Stimulated activated naive CD8-positive, alpha-beta T cell treated with anti-CD3 and anti-CD28 coated beads, Interleukin-15, Interleukin-2, amounts not matched to agents 100 ng/mL and 50 ng/mL, for 24 hours (primary cell): ENCODE data around the gene LRP1B.
"Not testable (repeated sequence)": the region's sequence is repeated elsewhere in the genome, so short reads cannot be mapped to it uniquely, and the experiment has no call there.

Experiments used
- H3K27ac Mint-ChIP-seq: one replicate; pipeline ENCODE4 v1.8.0; 2021; ENCODE audit warnings: mild to moderate bottlenecking, mixed read lengths
- H3K27me3 Mint-ChIP-seq: one replicate; pipeline ENCODE4 v1.8.0; 2021; ENCODE audit warnings: mixed read lengths
- H3K36me3 Mint-ChIP-seq: one replicate; pipeline ENCODE4 v1.8.0; 2021; ENCODE audit warnings: low read depth, mixed read lengths
- H3K4me1 Mint-ChIP-seq: one replicate; pipeline ENCODE4 v1.8.0; 2021; ENCODE audit warnings: low read depth, mixed read lengths
- H3K4me3 Mint-ChIP-seq: one replicate; pipeline ENCODE4 v1.8.0; 2021; ENCODE audit warnings: mild to moderate bottlenecking, mixed read lengths
- H3K9me3 Mint-ChIP-seq: one replicate; pipeline ENCODE4 v1.8.0; 2021; ENCODE audit warnings: mixed read lengths

LRP1B gene

GRCh38 chr2:141001750-141002149, 1129.1 kb downstream of the LRP1B start:
- no peaks in the 10 kb centered on the region for H3K27me3 Mint-ChIP-seq
- no peak overlapping the region for H3K27ac Mint-ChIP-seq
- no peak overlapping the region for H3K4me3 Mint-ChIP-seq
- no peaks in the 10 kb centered on the region for H3K4me1 Mint-ChIP-seq
- H3K36me3 Mint-ChIP-seq = no peaks in the 10 kb centered on the region
- H3K9me3 Mint-ChIP-seq = peaks cover 8% of the 10 kb centered on the region

- H3K9me3 Mint-ChIP-seq = peaks cover 3% of the 10 kb centered on the region
- no peaks in the 10 kb centered on the region for H3K27me3 Mint-ChIP-seq
- no peak overlapping the region for H3K4me3 Mint-ChIP-seq
- H3K4me1 Mint-ChIP-seq = no peaks in the 10 kb centered on the region
- no peaks in the 10 kb centered on the region for H3K36me3 Mint-ChIP-seq
- H3K27ac Mint-ChIP-seq = no peak overlapping the region
These were observed 1132.2 kb downstream of the LRP1B start for GRCh38 chr2:140998577-140998976.

- Mint-ChIP-seq H3K4me1 (no peaks in the 10 kb centered on the region), H3K27me3 (no peaks in the 10 kb centered on the region), H3K9me3 (no peaks in the 10 kb centered on the region), H3K36me3 (no peaks in the 10 kb centered on the region), H3K4me3 (no peak overlapping the region), H3K27ac (no peak overlapping the region)
These were observed 1132.8 kb downstream of the LRP1B start for GRCh38 chr2:140998017-140998416.

GRCh38 chr2:140994856-140995255, 1136.0 kb downstream of the LRP1B start:
- no peaks in the 10 kb centered on the region for H3K4me1 Mint-ChIP-seq
- H3K4me3 Mint-ChIP-seq = no peak overlapping the region
- no peaks in the 10 kb centered on the region for H3K36me3 Mint-ChIP-seq
- H3K27ac Mint-ChIP-seq = no peak overlapping the region
- H3K9me3 Mint-ChIP-seq = no peaks in the 10 kb centered on the region
- no peaks in the 10 kb centered on the region for H3K27me3 Mint-ChIP-seq

- Mint-ChIP-seq H3K9me3 (peaks cover 3% of the 10 kb centered on the region), H3K27ac (no peak overlapping the region), H3K4me3 (no peak overlapping the region), H3K27me3 (no peaks in the 10 kb centered on the region), H3K4me1 (no peaks in the 10 kb centered on the region), H3K36me3 (no peaks in the 10 kb centered on the region)
These were observed 1140.4 kb downstream of the LRP1B start for GRCh38 chr2:140990416-140990815.

DNA sequence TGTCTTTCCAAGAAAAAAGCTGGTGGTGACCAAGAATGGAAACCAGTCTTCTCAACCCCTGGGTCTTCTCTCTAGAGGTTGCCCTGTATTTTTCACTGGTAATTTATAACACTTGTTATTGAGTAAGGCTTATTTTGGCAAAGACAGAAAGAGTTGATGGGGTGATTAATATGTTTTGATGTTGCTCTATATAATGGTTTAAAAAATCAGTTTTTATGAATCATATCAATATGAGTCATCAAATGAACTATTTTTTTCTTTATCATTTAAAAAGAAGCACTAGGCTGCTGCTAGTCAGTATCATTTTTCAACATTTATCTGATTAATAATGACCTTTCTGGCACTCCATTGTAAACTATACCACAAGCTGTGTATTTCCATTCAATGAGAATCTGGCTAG, 1142.2 kb downstream of the LRP1B start:
- Mint-ChIP-seq H3K36me3 (no peaks in the 10 kb centered on the region), H3K27ac (no peak overlapping the region), H3K9me3 (peaks cover 3% of the 10 kb centered on the region), H3K27me3 (no peaks in the 10 kb centered on the region), H3K4me3 (no peak overlapping the region), H3K4me1 (no peaks in the 10 kb centered on the region)

GRCh38 chr2:140986456-140986855, 1144.4 kb downstream of the LRP1B start:
- no peak overlapping the region for H3K27ac Mint-ChIP-seq
- no peaks in the 10 kb centered on the region for H3K27me3 Mint-ChIP-seq
- peaks cover 12% of the 10 kb centered on the region for H3K9me3 Mint-ChIP-seq
- no peaks in the 10 kb centered on the region for H3K36me3 Mint-ChIP-seq
- no peaks in the 10 kb centered on the region for H3K4me1 Mint-ChIP-seq
- H3K4me3 Mint-ChIP-seq = no peak overlapping the region

DNA sequence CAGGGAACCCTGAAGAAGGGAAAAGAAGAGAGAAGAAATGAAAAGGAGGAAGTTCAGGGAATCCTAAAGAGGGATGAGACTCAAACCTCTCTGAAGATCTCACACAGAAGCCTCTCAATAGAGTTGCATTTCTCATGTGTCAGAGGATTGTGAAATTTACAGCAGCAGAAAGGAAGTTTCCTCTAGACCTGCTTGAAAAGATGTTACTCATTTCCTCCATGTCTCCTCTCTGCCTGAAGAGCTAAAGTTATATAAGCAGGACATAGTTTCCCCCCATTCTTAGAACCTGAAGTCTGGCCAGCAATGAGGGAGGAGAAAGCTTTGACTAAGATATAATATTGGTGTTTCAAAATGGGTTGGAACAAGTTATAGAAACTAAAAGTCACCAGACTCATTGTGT, 1155.6 kb downstream of the LRP1B start:
- no peaks in the 10 kb centered on the region for H3K27me3 Mint-ChIP-seq
- peaks cover 11% of the 10 kb centered on the region for H3K9me3 Mint-ChIP-seq
- H3K4me3 Mint-ChIP-seq = no peak overlapping the region
- H3K36me3 Mint-ChIP-seq = no peaks in the 10 kb centered on the region
- H3K27ac Mint-ChIP-seq = no peak overlapping the region
- H3K4me1 Mint-ChIP-seq = no peaks in the 10 kb centered on the region

DNA sequence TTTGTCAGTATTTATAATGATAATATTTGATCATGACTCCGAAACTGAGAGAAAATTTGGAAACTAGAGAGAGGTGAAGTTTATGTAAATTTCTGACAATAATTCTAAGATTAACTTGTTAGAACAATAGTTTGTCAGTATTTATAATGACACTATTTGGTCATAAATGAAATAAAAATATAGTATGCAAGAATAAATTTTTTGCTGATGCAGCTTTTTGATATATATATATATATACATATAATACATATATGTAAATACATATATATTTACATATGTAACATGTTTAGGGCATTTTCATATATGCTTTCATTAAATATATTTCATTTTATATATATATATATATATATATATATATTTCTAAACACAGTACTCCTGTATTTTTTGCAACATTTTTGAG, 1158.1 kb downstream of the LRP1B start:
- Mint-ChIP-seq H3K27ac (no peak overlapping the region), H3K36me3 (no peaks in the 10 kb centered on the region), H3K27me3 (no peaks in the 10 kb centered on the region), H3K9me3 (peaks cover 19% of the 10 kb centered on the region), H3K4me1 (no peaks in the 10 kb centered on the region), H3K4me3 (no peak overlapping the region)

DNA sequence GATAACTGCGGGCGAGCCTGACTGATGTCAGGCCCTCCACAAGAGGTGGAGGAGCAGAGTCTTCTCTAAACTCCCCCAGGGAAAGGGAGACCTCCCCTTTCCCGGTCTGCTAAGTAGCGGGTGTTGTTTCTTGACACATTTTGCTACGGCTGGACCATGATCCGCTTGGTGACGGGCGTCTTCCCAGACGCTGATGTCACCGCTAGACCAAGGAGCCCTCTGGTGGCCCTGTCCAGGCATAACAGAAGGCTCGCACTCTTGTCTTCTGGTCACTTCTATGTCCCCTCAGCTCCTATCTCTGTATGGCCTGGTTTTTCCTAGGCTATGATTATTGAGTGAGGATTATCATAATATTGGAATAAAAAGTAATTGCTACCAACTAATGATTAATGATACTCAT, 1166.5 kb downstream of the LRP1B start:
- not testable (repeated sequence) for H3K27me3 Mint-ChIP-seq, H3K36me3 Mint-ChIP-seq, H3K27ac Mint-ChIP-seq, H3K4me1 Mint-ChIP-seq, H3K4me3 Mint-ChIP-seq, H3K9me3 Mint-ChIP-seq

GRCh38 chr2:140949932-140950331, 1180.9 kb downstream of the LRP1B start:
- H3K4me3 Mint-ChIP-seq = no peak overlapping the region
- no peaks in the 10 kb centered on the region for H3K27me3 Mint-ChIP-seq

GRCh38 chr2:140947236-140947635, 1183.6 kb downstream of the LRP1B start:
- peaks cover 16% of the 10 kb centered on the region for H3K9me3 Mint-ChIP-seq
- H3K36me3 Mint-ChIP-seq = no peaks in the 10 kb centered on the region
- H3K27me3 Mint-ChIP-seq = no peaks in the 10 kb centered on the region
- H3K27ac Mint-ChIP-seq = no peak overlapping the region
- no peak overlapping the region for H3K4me3 Mint-ChIP-seq
- no peaks in the 10 kb centered on the region for H3K4me1 Mint-ChIP-seq

More at GRCh38 chr2:140949932-140950331, 1180.9 kb downstream of the LRP1B start:
- H3K27ac Mint-ChIP-seq = no peak overlapping the region
- peaks cover 3% of the 10 kb centered on the region for H3K9me3 Mint-ChIP-seq
- H3K36me3 Mint-ChIP-seq = no peaks in the 10 kb centered on the region
- H3K4me1 Mint-ChIP-seq = no peaks in the 10 kb centered on the region

DNA sequence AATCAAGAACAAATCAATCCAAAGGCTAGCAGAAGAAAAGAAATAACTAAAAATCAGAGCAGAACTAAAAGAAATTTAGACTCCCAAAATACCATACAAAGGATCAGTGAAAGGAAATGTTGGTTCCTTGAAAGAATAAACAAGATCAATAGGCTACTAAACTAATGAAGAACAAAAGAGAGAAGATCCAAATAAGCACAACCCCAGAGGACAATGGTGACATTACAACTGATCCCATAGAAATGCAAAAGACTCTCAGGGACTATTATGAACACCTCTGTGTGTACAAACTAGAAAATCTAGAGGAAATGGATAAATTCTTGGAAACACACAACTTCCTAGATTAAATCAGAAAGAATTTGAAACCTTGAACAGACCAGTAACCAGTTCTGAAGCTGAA, 1186.9 kb downstream of the LRP1B start:
- Mint-ChIP-seq H3K27ac (no peak overlapping the region), H3K4me1 (no peaks in the 10 kb centered on the region), H3K9me3 (peaks cover 20% of the 10 kb centered on the region), H3K4me3 (no peak overlapping the region), H3K36me3 (no peaks in the 10 kb centered on the region), H3K27me3 (no peaks in the 10 kb centered on the region)

DNA sequence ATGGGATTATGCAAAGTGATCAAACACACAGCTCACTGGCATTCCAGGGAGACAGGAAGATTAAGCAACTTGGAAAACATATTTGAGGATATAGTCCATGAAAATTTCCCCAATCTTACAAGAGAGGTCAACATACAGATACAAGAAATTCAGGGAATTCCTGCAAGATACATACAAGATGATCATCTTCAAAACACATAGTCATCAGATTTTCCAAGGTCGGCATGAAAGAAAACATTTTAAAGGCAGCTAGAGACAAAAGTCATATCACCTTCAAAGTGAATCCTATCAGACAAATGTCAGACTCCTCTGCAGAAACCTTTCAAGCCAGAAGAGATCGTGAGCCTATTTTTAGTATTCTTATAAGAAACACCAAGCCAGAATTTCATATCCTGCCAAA, 1188.5 kb downstream of the LRP1B start:
- Mint-ChIP-seq H3K27me3 (no peaks in the 10 kb centered on the region), H3K4me3 (no peak overlapping the region), H3K36me3 (no peaks in the 10 kb centered on the region), H3K9me3 (peaks cover 20% of the 10 kb centered on the region), H3K4me1 (no peaks in the 10 kb centered on the region), H3K27ac (no peak overlapping the region)

DNA sequence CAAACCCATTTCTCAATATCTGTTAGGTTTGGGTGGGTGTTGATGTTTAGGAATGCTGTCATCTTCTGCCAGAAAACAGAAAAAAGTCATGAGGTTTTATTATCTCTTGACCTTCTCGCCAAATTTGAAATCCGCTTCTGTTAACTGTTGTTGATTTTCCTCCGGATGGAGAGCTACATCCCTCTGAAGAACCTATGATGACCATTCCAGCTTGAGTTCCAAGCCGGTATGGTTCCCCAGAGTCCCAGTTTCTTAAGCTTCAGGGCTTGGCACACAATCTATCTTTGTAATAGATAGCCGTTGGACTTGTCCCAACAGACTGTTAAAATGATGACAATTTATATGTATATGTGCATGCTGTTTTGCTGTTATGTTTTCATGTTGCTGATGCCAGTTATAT, 1201.0 kb downstream of the LRP1B start:
- Mint-ChIP-seq H3K27me3 (no peaks in the 10 kb centered on the region), H3K4me1 (no peaks in the 10 kb centered on the region), H3K4me3 (no peak overlapping the region), H3K36me3 (no peaks in the 10 kb centered on the region), H3K9me3 (peaks cover 2% of the 10 kb centered on the region), H3K27ac (no peak overlapping the region)

DNA sequence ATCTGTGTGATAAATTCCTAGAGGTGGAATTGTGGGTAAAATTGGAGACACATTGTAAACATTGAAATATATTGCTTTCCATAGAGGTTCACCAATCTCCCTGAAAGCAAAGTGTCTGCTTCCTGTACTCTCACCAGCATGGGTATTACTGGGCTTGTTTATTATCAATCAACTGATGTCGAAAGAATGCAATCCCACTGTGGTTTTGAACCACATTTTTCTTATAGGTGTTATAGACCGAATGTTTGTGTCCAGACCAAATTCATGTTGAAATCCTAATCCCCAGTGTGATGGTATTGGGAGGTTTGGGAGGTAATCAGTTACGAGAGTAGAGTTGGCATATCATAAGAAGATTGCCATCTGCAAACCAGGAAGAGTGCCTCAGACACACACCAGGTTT, 1212.4 kb downstream of the LRP1B start:
- Mint-ChIP-seq H3K9me3 (peaks cover 11% of the 10 kb centered on the region), H3K4me1 (no peaks in the 10 kb centered on the region), H3K27me3 (no peaks in the 10 kb centered on the region), H3K27ac (no peak overlapping the region), H3K36me3 (no peaks in the 10 kb centered on the region), H3K4me3 (no peak overlapping the region)

DNA sequence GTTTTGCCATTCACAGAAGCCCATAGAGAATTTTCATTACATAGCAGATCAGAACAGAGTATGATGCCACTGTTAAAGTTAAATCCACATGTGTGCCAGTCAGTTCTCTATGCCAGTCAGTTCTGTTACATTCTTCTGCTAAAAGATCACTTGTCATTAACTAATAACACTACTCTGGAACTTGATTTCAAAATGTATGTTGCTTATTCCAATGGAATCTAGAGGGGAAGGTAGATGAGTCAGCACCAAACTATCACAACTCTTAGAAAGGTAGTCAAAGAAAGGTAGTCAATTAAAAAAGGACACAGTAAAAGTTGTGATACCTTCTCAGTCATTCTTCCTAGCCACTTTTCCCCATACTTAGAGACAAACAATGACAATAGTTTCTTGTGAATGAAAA, 1214.4 kb downstream of the LRP1B start:
- Mint-ChIP-seq H3K27ac (no peak overlapping the region), H3K4me1 (no peaks in the 10 kb centered on the region), H3K36me3 (no peaks in the 10 kb centered on the region), H3K4me3 (no peak overlapping the region), H3K9me3 (peaks cover 9% of the 10 kb centered on the region), H3K27me3 (no peaks in the 10 kb centered on the region)
